HAP-1 (cell line): ENCODE results near the gene CST5.
"Not testable (repeated sequence)": the region's sequence is repeated elsewhere in the genome, so short reads cannot be mapped to it uniquely, and the experiment has no call there.

Experiments
- DNase-seq, 2 experiments: peaks; one replicate each; pipeline ENCODE4 v3.0.0-alpha.2; 2016 to 2020; ENCODE audit warnings: low spot score in 2 of 2
- H3K27me3 ChIP-seq: fragments of 250-450 bp; sonication (Bioruptor Pico); 2 replicates; pipeline ENCODE4 v1.5.1; 2020; ENCODE audit warnings: low read depth, mild to moderate bottlenecking, moderate library complexity
- H3K36me3 ChIP-seq: fragments of 250-450 bp; sonication (Bioruptor Pico); replicated peaks from 2 replicates; pipeline ENCODE4 v1.5.1; 2020; ENCODE audit warnings: mild to moderate bottlenecking
- H3K4me1 ChIP-seq: fragments of 250-450 bp; sonication (Bioruptor Pico); 2 replicates; pipeline ENCODE4 v1.5.1; 2020; ENCODE audit warnings: mild to moderate bottlenecking
- H3K4me3 ChIP-seq: fragments of 250-450 bp; sonication (Bioruptor Pico); 2 replicates; pipeline ENCODE4 v1.5.1; 2020; ENCODE audit warnings: mild to moderate bottlenecking, moderate library complexity
- H3K9me3 ChIP-seq: fragments of 250-450 bp; sonication (Bioruptor Pico); 2 replicates; pipeline ENCODE4 v1.5.1; 2020; ENCODE audit warnings: mild to moderate bottlenecking, moderate library complexity
- in situ Hi-C: fragments of 300-500 bp; cut with MboI; formaldehyde crosslinking; loops from 3 replicates; pipeline ENCODE4 v1.14.3; 2020; ENCODE audit warnings: low sequenced_read_pairs, inconsistent platforms, mixed read lengths

CST5 gene

DNA sequence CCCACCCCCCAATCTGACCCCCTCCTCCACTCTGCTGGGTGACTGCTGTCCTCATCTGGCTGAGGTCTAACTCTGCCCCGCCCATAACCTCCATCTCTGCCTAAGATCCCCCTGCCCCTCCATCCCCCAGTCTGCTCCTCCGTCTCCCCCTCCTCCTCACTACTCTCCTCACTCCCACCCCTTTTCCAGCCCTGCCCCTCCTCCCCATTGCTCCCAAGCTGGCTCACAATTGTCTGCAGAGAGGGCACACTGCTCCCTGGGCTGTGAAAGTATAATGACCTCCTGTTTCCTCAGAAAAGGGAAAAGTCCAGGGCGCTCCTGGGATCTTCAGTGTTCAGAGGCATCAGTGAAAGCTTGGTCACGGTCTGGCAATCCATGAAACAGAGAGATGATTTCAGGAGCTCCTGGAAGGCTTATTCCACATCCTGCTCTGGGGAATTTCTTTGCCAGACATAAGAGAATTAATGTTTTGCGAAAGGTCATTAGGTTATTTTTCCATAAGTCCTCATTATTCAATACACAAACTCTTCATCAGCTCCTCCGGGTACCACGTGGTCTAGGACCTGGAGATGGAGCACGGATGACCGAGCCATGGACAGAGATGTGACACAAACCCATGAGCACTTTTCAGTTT lies 21.5 kb downstream of the CST5 start:
- H3K27me3 ChIP-seq: no peaks in the 10 kb centered on the region
- no peak for DNase-seq
- in situ Hi-C loops: no loop called here
- no peaks in the 10 kb centered on the region for H3K9me3 ChIP-seq
- H3K4me1 ChIP-seq: peaks cover 4% of the 10 kb centered on the region
- no peaks in the 10 kb centered on the region for H3K36me3 ChIP-seq
- no peak overlapping the region for H3K4me3 ChIP-seq

DNA sequence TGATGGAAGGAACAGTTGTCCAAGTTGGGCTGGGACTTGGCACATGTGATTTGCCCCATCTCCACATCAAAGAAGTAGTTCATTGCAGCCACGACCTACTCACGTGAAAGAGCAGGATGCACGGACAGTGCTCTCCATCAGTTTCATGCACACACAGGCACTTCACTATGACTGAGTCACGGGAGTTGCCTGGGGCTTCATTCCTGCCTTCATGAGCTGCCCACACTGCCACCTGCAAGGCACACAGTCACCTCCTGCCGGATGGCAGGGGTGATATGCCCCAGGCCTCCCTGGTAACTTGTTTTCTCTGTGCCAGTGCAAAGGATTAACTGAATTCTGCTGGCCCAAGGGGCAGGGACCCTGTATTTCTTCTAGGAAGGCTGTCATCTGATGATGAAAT lies 22.8 kb downstream of the CST5 start:
- Histone ChIP-seq H3K4me1 (peaks cover 4% of the 10 kb centered on the region), H3K9me3 (no peaks in the 10 kb centered on the region), H3K36me3 (no peaks in the 10 kb centered on the region), H3K27me3 (no peaks in the 10 kb centered on the region), H3K4me3 (no peak overlapping the region)
- in situ Hi-C loops: no loop called here
- no peak for DNase-seq

DNA sequence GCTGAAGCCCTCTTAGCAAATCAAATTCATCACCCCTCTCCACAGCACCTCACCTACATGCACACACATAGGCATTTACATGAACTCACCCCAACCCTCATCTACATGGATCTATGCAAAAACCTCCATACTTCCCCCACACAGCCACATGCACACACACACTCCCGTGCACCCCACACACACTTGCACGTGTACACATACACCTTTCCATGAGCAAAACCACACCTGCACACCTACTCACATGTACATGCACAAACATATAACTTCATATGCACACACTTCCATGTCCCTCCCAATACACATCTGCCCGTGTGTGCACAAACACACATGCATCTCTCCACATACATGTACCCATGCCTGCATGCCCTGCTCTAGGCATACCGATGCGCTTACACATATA lies 23.3 kb downstream of the CST5 start:
- Histone ChIP-seq H3K36me3 (no peaks in the 10 kb centered on the region), H3K4me3 (no peak overlapping the region), H3K27me3 (no peaks in the 10 kb centered on the region), H3K4me1 (no peaks in the 10 kb centered on the region), H3K9me3 (no peaks in the 10 kb centered on the region)
- in situ Hi-C loops: no loop called here
- no peak for DNase-seq

DNA sequence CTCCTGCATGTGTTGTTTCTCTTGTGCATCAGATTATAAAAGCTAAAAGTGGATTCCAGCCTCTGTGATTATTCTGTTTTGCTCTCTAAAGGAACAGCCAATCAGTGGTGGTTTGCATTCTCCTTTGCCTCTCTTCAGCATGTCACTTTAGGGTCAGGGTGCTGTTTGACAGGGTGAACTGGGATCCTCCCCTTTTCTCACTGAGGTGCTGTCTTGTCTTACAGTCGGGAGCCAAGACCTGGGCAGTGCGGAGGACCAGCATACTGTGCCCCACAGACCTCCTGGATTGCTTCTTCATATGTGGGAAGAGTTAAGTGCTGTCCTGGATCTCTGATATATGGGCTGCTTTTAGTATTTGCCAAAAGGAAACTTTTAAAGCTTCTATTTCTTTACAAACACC lies 37.9 kb downstream of the CST5 start:
- DNase-seq: no peak
- Histone ChIP-seq H3K4me3 (no peak overlapping the region), H3K27me3 (no peaks in the 10 kb centered on the region), H3K9me3 (no peaks in the 10 kb centered on the region), H3K36me3 (no peaks in the 10 kb centered on the region), H3K4me1 (no peaks in the 10 kb centered on the region)
- in situ Hi-C loops: no loop called here

DNA sequence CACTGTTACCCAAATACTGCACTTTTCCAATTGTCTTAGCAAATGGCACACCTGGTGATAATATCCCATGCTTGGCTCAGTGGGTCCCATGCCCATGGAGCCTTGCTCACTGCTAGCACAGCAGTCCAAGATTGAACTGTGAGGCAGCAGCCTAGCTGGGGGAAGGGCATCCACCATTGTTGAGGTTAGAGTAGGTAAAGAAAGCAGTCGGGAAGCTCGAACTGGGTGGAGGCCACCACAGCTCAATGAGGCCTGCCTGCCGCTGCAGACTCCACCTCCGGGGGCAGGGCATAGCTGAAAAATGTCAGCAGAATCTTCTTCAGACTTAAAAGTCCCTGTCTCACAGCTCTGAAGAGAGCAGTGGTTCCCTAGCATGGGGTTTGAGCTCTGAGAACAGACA lies 43.8 kb downstream of the CST5 start:
- no peak for DNase-seq
- in situ Hi-C loops: no loop called here

GRCh38 chr20:23832775-23833513 lies 46.6 kb downstream of the CST5 start:
- Histone ChIP-seq H3K4me3 (no peak overlapping the region), H3K27me3 (no peaks in the 10 kb centered on the region), H3K36me3 (no peaks in the 10 kb centered on the region), H3K4me1 (no peaks in the 10 kb centered on the region), H3K9me3 (no peaks in the 10 kb centered on the region)
- in situ Hi-C loops: no loop called here
- no peak for DNase-seq

More for the DNA sequence above, 43.8 kb downstream of the CST5 start:
- no peaks in the 10 kb centered on the region for H3K4me1 ChIP-seq
- H3K36me3 ChIP-seq: no peaks in the 10 kb centered on the region
- H3K4me3 ChIP-seq: no peak overlapping the region
- no peaks in the 10 kb centered on the region for H3K27me3 ChIP-seq
- H3K9me3 ChIP-seq: no peaks in the 10 kb centered on the region

GRCh38 chr20:23831961-23832360 lies 47.6 kb downstream of the CST5 start:
- in situ Hi-C loops, H3K27me3 ChIP-seq, DNase-seq, H3K4me1 ChIP-seq, H3K9me3 ChIP-seq, H3K4me3 ChIP-seq, H3K36me3 ChIP-seq: not testable (repeated sequence)

DNA sequence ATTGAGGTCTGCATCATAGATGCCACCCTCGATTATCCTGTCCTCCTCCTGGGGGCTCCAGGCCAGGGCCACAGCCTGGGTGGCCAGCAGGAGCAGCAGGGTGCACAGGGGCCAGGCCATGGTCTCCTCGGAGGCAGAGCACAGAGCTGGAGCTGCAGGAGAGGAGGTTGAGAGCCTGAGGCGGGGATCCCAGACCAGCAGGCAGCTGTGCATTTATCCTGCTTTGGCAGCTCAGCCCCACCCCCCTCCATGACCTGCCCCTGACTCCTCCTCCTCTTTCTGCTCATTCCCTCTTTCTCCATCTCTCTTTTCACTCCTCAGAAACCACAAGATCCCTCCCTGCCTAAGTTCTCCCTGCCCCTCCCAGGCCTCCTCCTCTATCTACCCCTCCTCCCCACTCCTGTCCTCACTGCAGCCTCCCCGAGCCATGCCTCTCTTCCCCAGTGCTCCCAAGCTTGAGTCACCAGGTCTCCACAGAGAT lies 53.0 kb downstream of the CST5 start, which contains the start of gene CST2:
CST2 (minus strand) TSS at position 189 of the 481 bp plus-strand sequence; CDS start at position 120, 69 bp downstream.
- DNase-seq: peak in 1 of 2 experiments; percentile 9
- Histone ChIP-seq H3K36me3 (no peaks in the 10 kb centered on the region), H3K4me3 (no peak within 1 kb of the TSS), H3K27me3 (no peaks in the 10 kb centered on the region), H3K9me3 (no peaks in the 10 kb centered on the region), H3K4me1 (no peaks in the 10 kb centered on the region)
- in situ Hi-C loops: no loop called here
